Renal cortex interstitium (tissue), 15 donors: Measurements from ENCODE around the gene CAMK2N1. TPM values are rescaled to one million over a fixed set of nuclear protein-coding genes. Genes with fewer than 3 reads are reported as not detected.
A peak's percentile ranks its signal among the peaks of the same experiment; 100 is the strongest.
"Not testable (repeated sequence)": the region's sequence is repeated elsewhere in the genome, so short reads cannot be mapped to it uniquely, and the experiment has no call there.

Experiments used
- DNase-seq, 11 donors: peaks; one replicate each; pipeline ENCODE4 v3.0.0-alpha.2; 2013; ENCODE audit warnings: low read depth in 9 of 11, low spot score in 4 of 11; ENCODE audit errors: extremely low read depth in 1 of 11
- long read RNA-seq, 16 experiments: transcript quantifications; one replicate each; lab custom pipeline, GENCODE V29; 2026
- polyA plus RNA-seq, 3 donors: library from polyadenylated mRNA; unstranded; fragments of 120-200 nt; gene quantifications; one replicate each; pipeline ENCODE4 v1.2.1, GENCODE V29; 2013; ENCODE audit not compliant: insufficient read length in 3 of 3

CAMK2N1 gene
- 10 to 100 TPM; 67.5 to 90.2 (median 84.3) TPM for polyA plus RNA-seq
- long read RNA-seq, donor 1, transcript CAMK2N1-201 (2 exons, 2,336 nt), result major isoform, 41 of 42 reads
- long read RNA-seq, donor 1, partial matches to known transcripts, result 0 of 42 reads
- long read RNA-seq, donor 1, other reads (novel, unspliced or antisense), result 0 of 42 reads
- long read RNA-seq, donor 2, transcript CAMK2N1-201 (2 exons, 2,336 nt), result major isoform, 39 of 39 reads
- long read RNA-seq, donor 2, partial matches to known transcripts, result 0 of 39 reads
- long read RNA-seq, donor 2, other reads (novel, unspliced or antisense), result 0 of 39 reads
- long read RNA-seq, donor 3, transcript CAMK2N1-201 (2 exons, 2,336 nt), result major isoform, 67 of 69 reads
- long read RNA-seq, donor 3, partial matches to known transcripts, result 0 of 69 reads
- long read RNA-seq, donor 3, other reads (novel, unspliced or antisense), result 0 of 69 reads
- long read RNA-seq, donor 4, transcript CAMK2N1-201 (2 exons, 2,336 nt), result major isoform, 50 of 59 reads
- long read RNA-seq, donor 4, partial matches to known transcripts, result 9 of 59 reads
- long read RNA-seq, donor 4, other reads (novel, unspliced or antisense), result 0 of 59 reads
- long read RNA-seq, donor 5, result 0 reads
- long read RNA-seq, donor 6, transcript CAMK2N1-201 (2 exons, 2,336 nt), result major isoform, 77 of 80 reads
- long read RNA-seq, donor 6, partial matches to known transcripts, result 0 of 80 reads
- long read RNA-seq, donor 6, other reads (novel, unspliced or antisense), result 0 of 80 reads
- long read RNA-seq, donor 7, transcript CAMK2N1-201 (2 exons, 2,336 nt), result major isoform, 38 of 71 reads
- long read RNA-seq, donor 7, partial matches to known transcripts, result 32 of 71 reads
- long read RNA-seq, donor 7, other reads (novel, unspliced or antisense), result 0 of 71 reads
- long read RNA-seq, donor 8, transcript CAMK2N1-201 (2 exons, 2,336 nt), result major isoform, 129 of 130 reads
- long read RNA-seq, donor 8, partial matches to known transcripts, result 0 of 130 reads
- long read RNA-seq, donor 8, other reads (novel, unspliced or antisense), result 0 of 130 reads
- long read RNA-seq, donor 9, transcript CAMK2N1-201 (2 exons, 2,336 nt), result major isoform, 36 of 36 reads
- long read RNA-seq, donor 9, partial matches to known transcripts, result 0 of 36 reads
- long read RNA-seq, donor 9, other reads (novel, unspliced or antisense), result 0 of 36 reads
- long read RNA-seq, donor 10, transcript CAMK2N1-201 (2 exons, 2,336 nt), result major isoform, 32 of 34 reads
- long read RNA-seq, donor 10, partial matches to known transcripts, result 0 of 34 reads
- long read RNA-seq, donor 10, other reads (novel, unspliced or antisense), result 0 of 34 reads
- long read RNA-seq, donor 11, transcript CAMK2N1-201 (2 exons, 2,336 nt), result major isoform, 34 of 37 reads
- long read RNA-seq, donor 11, partial matches to known transcripts, result 0 of 37 reads
- long read RNA-seq, donor 11, other reads (novel, unspliced or antisense), result 0 of 37 reads
- long read RNA-seq, donor 12, transcript CAMK2N1-201 (2 exons, 2,336 nt), result major isoform, 24 of 26 reads
- long read RNA-seq, donor 12, partial matches to known transcripts, result 0 of 26 reads
- long read RNA-seq, donor 12, other reads (novel, unspliced or antisense), result 0 of 26 reads
- long read RNA-seq, donor 13, transcript CAMK2N1-201 (2 exons, 2,336 nt), result major isoform, 96 of 99 reads
- long read RNA-seq, donor 13, partial matches to known transcripts, result 0 of 99 reads
- long read RNA-seq, donor 13, other reads (novel, unspliced or antisense), result 0 of 99 reads
- long read RNA-seq, donor 14, transcript CAMK2N1-201 (2 exons, 2,336 nt), result major isoform, 36 of 38 reads
- long read RNA-seq, donor 14, partial matches to known transcripts, result 0 of 38 reads
- long read RNA-seq, donor 14, other reads (novel, unspliced or antisense), result 0 of 38 reads
- long read RNA-seq, donor 15, transcript CAMK2N1-201 (2 exons, 2,336 nt), result major isoform, 23 of 36 reads
- long read RNA-seq, donor 15, partial matches to known transcripts, result 12 of 36 reads
- long read RNA-seq, donor 15, other reads (novel, unspliced or antisense), result 0 of 36 reads
- long read RNA-seq, donor 16, transcript CAMK2N1-201 (2 exons, 2,336 nt), result major isoform, 136 of 184 reads
- long read RNA-seq, donor 16, transcript CAMK2N1-202 (2 exons, 812 nt), result minor isoform, 8 of 184 reads
- long read RNA-seq, donor 16, partial matches to known transcripts, result 40 of 184 reads
- long read RNA-seq, donor 16, other reads (novel, unspliced or antisense), result 0 of 184 reads

GRCh38 chr1:20485527-20486456 is at the start of gene CAMK2N1:
TSS of gene CAMK2N1 (minus strand) at chr1:20486210. CDS start at chr1:20485379, 831 bp downstream.
- DNase-seq, result no peak

- DNase-seq, result no peak
Measured at GRCh38 chr1:20534659-20535417, 48.8 kb upstream of the CAMK2N1 start.

GRCh38 chr1:20533635-20534034 is 47.6 kb upstream of the CAMK2N1 start:
- no peak for DNase-seq

- no peak for DNase-seq
Measured at GRCh38 chr1:20530901-20531300, 44.9 kb upstream of the CAMK2N1 start.

- DNase-seq, result no peak
Measured at GRCh38 chr1:20530306-20530705, 44.3 kb upstream of the CAMK2N1 start.

GRCh38 chr1:20528221-20528620 is 42.2 kb upstream of the CAMK2N1 start:
- no peak for DNase-seq

- no peak for DNase-seq
Measured at GRCh38 chr1:20526267-20526666, 40.3 kb upstream of the CAMK2N1 start.

GRCh38 chr1:20521960-20522861 is 36.2 kb upstream of the CAMK2N1 start:
- DNase-seq, result peak; percentile 59 to 87 (median 78)

GRCh38 chr1:20519609-20520262 is 33.7 kb upstream of the CAMK2N1 start:
- not testable (repeated sequence) for DNase-seq

GRCh38 chr1:20511518-20512428 is 25.8 kb upstream of the CAMK2N1 start:
- DNase-seq, result no peak

- DNase-seq, result no peak
Measured at GRCh38 chr1:20508411-20508771, 22.4 kb upstream of the CAMK2N1 start.

- peak in 10 of 11 donors; percentile 83 to 95 (median 93) for DNase-seq
Measured at GRCh38 chr1:20507564-20508410, 21.8 kb upstream of the CAMK2N1 start, which contains the start of gene MUL1. TSS of gene MUL1 (minus strand) at chr1:20508151. CDS start at chr1:20508024, 127 bp downstream.
